ENCODE measurements around the gene KIF25.

DNA sequence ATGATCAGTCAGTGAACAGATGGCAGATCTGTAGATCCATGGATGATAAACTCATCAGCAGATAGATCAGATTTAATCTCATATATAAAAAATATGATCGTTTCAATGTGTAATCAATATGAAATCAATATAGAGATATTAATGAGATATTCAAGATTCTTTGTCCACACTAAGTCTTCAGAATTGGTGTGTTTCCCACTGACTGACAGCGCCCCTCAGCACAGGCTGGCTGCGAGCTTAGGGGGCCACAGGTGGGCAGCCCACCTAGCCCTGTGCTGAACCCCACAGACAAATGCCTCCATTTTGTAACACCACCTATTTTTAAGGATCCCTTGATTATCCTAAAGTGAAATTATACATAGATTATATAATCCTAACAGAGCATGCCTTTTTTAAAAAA is 49.2 kb downstream of the KIF25 start:
- TF ChIP-seq, protein P1, sequence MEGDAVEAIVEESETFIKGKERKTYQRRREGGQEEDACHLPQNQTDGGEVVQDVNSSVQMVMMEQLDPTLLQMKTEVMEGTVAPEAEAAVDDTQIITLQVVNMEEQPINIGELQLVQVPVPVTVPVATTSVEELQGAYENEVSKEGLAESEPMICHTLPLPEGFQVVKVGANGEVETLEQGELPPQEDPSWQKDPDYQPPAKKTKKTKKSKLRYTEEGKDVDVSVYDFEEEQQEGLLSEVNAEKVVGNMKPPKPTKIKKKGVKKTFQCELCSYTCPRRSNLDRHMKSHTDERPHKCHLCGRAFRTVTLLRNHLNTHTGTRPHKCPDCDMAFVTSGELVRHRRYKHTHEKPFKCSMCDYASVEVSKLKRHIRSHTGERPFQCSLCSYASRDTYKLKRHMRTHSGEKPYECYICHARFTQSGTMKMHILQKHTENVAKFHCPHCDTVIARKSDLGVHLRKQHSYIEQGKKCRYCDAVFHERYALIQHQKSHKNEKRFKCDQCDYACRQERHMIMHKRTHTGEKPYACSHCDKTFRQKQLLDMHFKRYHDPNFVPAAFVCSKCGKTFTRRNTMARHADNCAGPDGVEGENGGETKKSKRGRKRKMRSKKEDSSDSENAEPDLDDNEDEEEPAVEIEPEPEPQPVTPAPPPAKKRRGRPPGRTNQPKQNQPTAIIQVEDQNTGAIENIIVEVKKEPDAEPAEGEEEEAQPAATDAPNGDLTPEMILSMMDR (IDR thresholded peaks at IDR 0.05) = no peak
- TF ChIP-seq POLR2AphosphoS5 (IDR thresholded peaks at IDR 0.05) (no peak), EP300 (IDR thresholded peaks at IDR 0.05) (no peak)
